Measurements from ENCODE around the gene ACSL5. TPM values are rescaled to one million over a fixed set of nuclear protein-coding genes. Genes with fewer than 3 reads are reported as not detected.

ACSL5 gene
- total and polyA plus RNA-seq, 2 of the 8 experiments (the other 6 are each of a cell fraction or from before 2014, with no cell fraction given), result not detected

DNA sequence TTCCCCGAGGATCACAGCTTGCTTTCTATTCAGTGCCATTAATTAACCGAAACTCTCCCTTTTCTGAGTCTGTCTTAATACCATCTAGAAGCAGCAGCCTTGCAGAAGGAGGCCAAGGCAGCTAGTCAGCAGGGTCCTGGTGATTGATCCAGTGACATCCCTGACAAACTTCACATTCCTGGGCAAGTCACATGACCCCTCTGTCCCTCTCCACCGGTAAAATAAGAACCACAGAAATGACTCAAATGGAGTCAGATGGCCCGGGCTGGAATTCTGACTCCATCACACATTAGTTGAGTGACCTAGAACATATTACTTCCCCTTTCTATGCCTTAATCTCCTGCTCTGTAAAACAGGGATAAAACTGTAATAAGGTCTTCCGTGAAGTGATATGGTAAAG is 17.2 kb upstream of the ACSL5 start:
- H3K9ac ChIP-seq (replicated peaks in 1 of 4; ENCODE audit: extremely low read depth in 1 of 4, low read depth in 3 of 4, low read length in 3 of 4), result no peak overlapping the region
- H3K4me2 ChIP-seq (ENCODE audit: insufficient read depth in 1 of 2, low read depth in 2 of 2, low read length in 2 of 2), result no peak overlapping the region
- H2BK120ac ChIP-seq (replicated peaks; ENCODE audit: low read depth, low read length), result no peak overlapping the region
- H3K4me3 ChIP-seq (ENCODE audit: extremely low read depth in 1 of 4, insufficient read depth in 2 of 4, low read depth in 3 of 4, low read length in 4 of 4), result no peak overlapping the region
- no peak overlapping the region for H3K23ac ChIP-seq (ENCODE audit: insufficient read length)
- no peak overlapping the region for H2AK5ac ChIP-seq (ENCODE audit: low read depth, low read length)
- no peak overlapping the region for H3K4ac ChIP-seq (replicated peaks; ENCODE audit: insufficient read length, low read depth, low read length)
- no peak overlapping the region for H3K27ac ChIP-seq (ENCODE audit: low read depth, low read length)
- H2BK20ac ChIP-seq (ENCODE audit: low read length), result no peak overlapping the region
- FAIRE-seq, result no peak
- no peak overlapping the region for H4K5ac ChIP-seq (ENCODE audit: insufficient read length, low read depth, low read length)
- ChIA-PET CTCF (ENCODE audit: partially characterized antibody) (interaction anchor here (1.7 kb wide), 1 partner anchor 21 kb away, joined by 3 read pairs; no protein-coding TSS in a partner anchor), POLR2A (ENCODE audit: partially characterized antibody) (no interaction called here)
- H4K91ac ChIP-seq (replicated peaks; ENCODE audit: insufficient read length, low read length), result no peak overlapping the region
- no peak overlapping the region for H2BK12ac ChIP-seq (ENCODE audit: low read depth, low read length)
- no peaks in the 10 kb centered on the region for H3K23me2 ChIP-seq (ENCODE audit: low read depth, low read length)
- no peaks in the 10 kb centered on the region for H4K20me1 ChIP-seq (replicated peaks in 1 of 2; ENCODE audit: control insufficient read depth in 1 of 2, insufficient read depth in 2 of 2, low read length in 2 of 2)
- H3K18ac ChIP-seq (ENCODE audit: extremely low read depth, low read length), result no peak overlapping the region
- H3K14ac ChIP-seq (ENCODE audit: insufficient read length), result no peak overlapping the region
- H2BK5ac ChIP-seq (ENCODE audit: low read depth, low read length), result no peak overlapping the region
- no peaks in the 10 kb centered on the region for H3K79me1 ChIP-seq (ENCODE audit: low read depth, low read length)
- no peaks in the 10 kb centered on the region for H3K79me2 ChIP-seq (ENCODE audit: control insufficient read depth in 1 of 2, insufficient read depth in 2 of 2, low read length in 2 of 2)
- no peaks in the 10 kb centered on the region for H3K9me3 ChIP-seq (ENCODE audit: insufficient read depth in 2 of 2, low read depth in 1 of 2, low read length in 1 of 2)
- no peak overlapping the region for H2AFZ ChIP-seq (ENCODE audit: low read length)
- 85% methylated on average over 5 of the region's 5 CpGs; no CpG with 5 or more reads in 1 of the 2 experiments for WGBS, 2 experiments (ENCODE audit: extremely low coverage in 1 of 2, insufficient coverage in 1 of 2, insufficient read length in 1 of 2, insufficient replicate concordance in 2 of 2, low coverage in 1 of 2, low lambda C conversion rate in 2 of 2, missing lambda C conversion rate in 1 of 2)
- H3K56ac ChIP-seq (replicated peaks; ENCODE audit: insufficient read length, low read depth, low read length), result no peak overlapping the region
- H4K8ac ChIP-seq (ENCODE audit: extremely low read depth, insufficient read depth, low read length), result no peak overlapping the region
- H3K27me3 ChIP-seq (replicated peaks in 1 of 4; ENCODE audit: control insufficient read depth in 3 of 4, extremely low read depth in 1 of 4, insufficient read depth in 3 of 4, low read length in 3 of 4), result peaks cover 0 to 3% (median under 1%) of the 10 kb centered on the region in 4 experiments; a peak in 4 of 7 replicates
- H3K4me1 ChIP-seq (replicated peaks in 1 of 4; ENCODE audit: control insufficient read depth in 3 of 4, insufficient read depth in 4 of 4, low read length in 3 of 4), result no peaks in the 10 kb centered on the region
- no peak for DNase-seq (ENCODE audit: low read depth in 1 of 2, low spot score in 2 of 2)
- no peak for TF ChIP-seq SIN3A (conservative IDR thresholded peaks at IDR 0.05 in 1 of 2, IDR thresholded peaks at IDR 0.05 in 1 of 2; ENCODE audit: low read depth in 1 of 2, low read length in 2 of 2)
- no peak for TF ChIP-seq CREB1 (IDR thresholded peaks at IDR 0.05)
- no peak overlapping the region for H2BK15ac ChIP-seq (ENCODE audit: low read length)
- no peaks in the 10 kb centered on the region for H3K36me3 ChIP-seq (ENCODE audit: control insufficient read depth in 2 of 4, insufficient read depth in 4 of 4, low read length in 3 of 4)
